IMR-90 (cell line): ENCODE results near the gene F5. TPM values are rescaled to one million over a fixed set of nuclear protein-coding genes. Genes with fewer than 3 reads are reported as not detected.

Experiments used
- ATAC-seq: fragments of 200-7000 bp; cut with Tn5 transposase; 2 replicates; pipeline ENCODE4 v1.9.1; 2020; ENCODE audit warnings: low read depth, mild to moderate bottlenecking, moderate library complexity
- BruUV-seq: library from RNA; stranded (reverse); fragments of 400-500 nt; replicated peaks from 2 replicates; lab custom pipeline; 2021; lab: Mats Ljungman, UMichigan
- CTCF ChIA-PET: fragments of 300-600 bp; formaldehyde crosslinking; extraction: SDS; loops from one replicate; lab custom pipeline; 2021; ENCODE audit warnings: antibody characterized with exemption; lab: Yijun Ruan, JAX
- POLR2A ChIA-PET: fragments of 300-600 bp; sonication (Branson Sonifier 250); formaldehyde crosslinking; loops from one replicate; lab custom pipeline; 2022; ENCODE audit warnings: antibody characterized with exemption; ENCODE audit not compliant: unreplicated experiment; lab: Charles Lee
- DNase-seq: peaks from one replicate; pipeline ENCODE4 v3.0.0; 2013
- H2AFZ ChIP-seq: replicated peaks from 2 replicates; pipeline ENCODE3; 2013; ENCODE audit warnings: low read length, mild to moderate bottlenecking; ENCODE audit not compliant: poor library complexity
- H2AK5ac ChIP-seq: 2 replicates; pipeline ENCODE4 v1.6.1; 2013; ENCODE audit warnings: low read depth, low read length, inconsistent platforms
- H2AK9ac ChIP-seq: replicated peaks from 2 replicates; pipeline ENCODE3; 2013; ENCODE audit warnings: mild to moderate bottlenecking, low read depth, low read length, moderate library complexity; ENCODE audit not compliant: poor library complexity
- H2BK120ac ChIP-seq: 2 replicates; pipeline ENCODE4 v1.6.1; 2013; ENCODE audit warnings: low read depth, low read length, inconsistent platforms
- H2BK15ac ChIP-seq: 3 replicates; pipeline ENCODE4 v1.6.1; 2013; ENCODE audit warnings: low read depth, low read length, inconsistent platforms
- H2BK20ac ChIP-seq: 2 replicates; pipeline ENCODE4 v1.6.1; 2013; ENCODE audit warnings: low read depth, mild to moderate bottlenecking, inconsistent platforms, low read length, moderate library complexity
- H2BK5ac ChIP-seq: 2 replicates; pipeline ENCODE4 v1.6.1; 2013; ENCODE audit warnings: mild to moderate bottlenecking, low read depth, low read length, inconsistent platforms; ENCODE audit not compliant: poor library complexity, severe bottlenecking
- H3K14ac ChIP-seq: replicated peaks from 2 replicates; pipeline ENCODE4 v1.6.1; 2013; ENCODE audit warnings: low read depth, low read length, inconsistent platforms
- H3K18ac ChIP-seq: 2 replicates; pipeline ENCODE4 v1.6.1; 2013; ENCODE audit warnings: low read depth, low read length, control low read depth
- H3K23ac ChIP-seq: 2 replicates; pipeline ENCODE4 v1.6.1; 2013; ENCODE audit warnings: low read depth, low read length, inconsistent platforms
- H3K27ac ChIP-seq: 2 replicates; pipeline ENCODE4 v1.5.1; 2013; ENCODE audit warnings: mild to moderate bottlenecking, control low read depth, low read length; ENCODE audit not compliant: insufficient read depth
- H3K27me3 ChIP-seq: 2 replicates; pipeline ENCODE4 v1.6.1; 2013; ENCODE audit warnings: low read length; ENCODE audit not compliant: control insufficient read depth, insufficient read depth
- H3K36me3 ChIP-seq: 2 replicates; pipeline ENCODE4 v1.6.1; 2013; ENCODE audit warnings: low read length, mixed read lengths; ENCODE audit not compliant: control insufficient read depth, insufficient read depth
- H3K4ac ChIP-seq: 2 replicates; pipeline ENCODE4 v1.6.1; 2013; ENCODE audit warnings: low read depth, low read length, inconsistent platforms
- H3K4me1 ChIP-seq: 2 replicates; pipeline ENCODE4 v1.6.1; 2013; ENCODE audit warnings: low read length, mixed read lengths; ENCODE audit not compliant: control insufficient read depth, insufficient read depth
- H3K4me2 ChIP-seq: 2 replicates; pipeline ENCODE4 v1.6.1; 2013; ENCODE audit warnings: low read depth, mild to moderate bottlenecking, control low read depth, low read length, moderate library complexity
- H3K4me3 ChIP-seq: 2 replicates; pipeline ENCODE4 v1.5.1; 2013; ENCODE audit warnings: low read depth, mild to moderate bottlenecking, control low read depth, low read length, moderate library complexity; ENCODE audit not compliant: insufficient read depth
- H3K56ac ChIP-seq: 2 replicates; pipeline ENCODE4 v1.6.1; 2013; ENCODE audit warnings: low read length, inconsistent platforms; ENCODE audit not compliant: insufficient read depth; ENCODE audit errors: extremely low read depth
- H3K79me1 ChIP-seq, 2 experiments: 2 replicates each; pipeline ENCODE4 v1.6.1; 2013; ENCODE audit warnings: low read length in 2 of 2, inconsistent platforms in 1 of 2, low read depth in 1 of 2
- H3K9ac ChIP-seq: 2 replicates; pipeline ENCODE4 v1.6.1; 2013; ENCODE audit warnings: low read depth, low read length, control low read depth
- H3K9me1 ChIP-seq: 2 replicates; pipeline ENCODE4 v1.6.1; 2013; ENCODE audit warnings: low read length, inconsistent platforms; ENCODE audit not compliant: insufficient read depth
- H3K9me3 ChIP-seq: 2 replicates; pipeline ENCODE4 v1.6.1; 2013; ENCODE audit warnings: low read length; ENCODE audit not compliant: control insufficient read depth, insufficient read depth
- H4K20me1 ChIP-seq: 2 replicates; pipeline ENCODE4 v1.6.1; 2013; ENCODE audit warnings: low read length, inconsistent platforms; ENCODE audit not compliant: insufficient read depth
- H4K5ac ChIP-seq: 2 replicates; pipeline ENCODE4 v1.6.1; 2013; ENCODE audit warnings: mild to moderate bottlenecking, low read depth, low read length, control low read depth
- H4K8ac ChIP-seq, 2 experiments: 2 replicates each; pipeline ENCODE4 v1.6.1; 2013; ENCODE audit warnings: low read depth in 2 of 2, low read length in 2 of 2, control low read depth in 1 of 2, inconsistent platforms in 1 of 2
- H4K91ac ChIP-seq: 2 replicates; pipeline ENCODE4 v1.6.1; 2013; ENCODE audit warnings: low read depth, low read length, inconsistent platforms; ENCODE audit not compliant: insufficient read depth
- CHD1 ChIP-seq: IDR thresholded peaks from 2 replicates; pipeline ENCODE4 v1.6.1; 2012; ENCODE audit warnings: low read depth, low read length, improper control_type of control experiment
- FOS ChIP-seq: fragments of 150-350 bp; IDR thresholded peaks from 2 replicates; pipeline ENCODE4 v1.6.1; 2016; ENCODE audit warnings: low read depth, low read length
- RAD21 ChIP-seq: IDR thresholded peaks from 2 replicates; pipeline ENCODE4 v1.6.1; 2012; ENCODE audit warnings: low read length, improper control_type of control experiment
- RCOR1 ChIP-seq: IDR thresholded peaks from 2 replicates; pipeline ENCODE4 v1.6.1; 2012; ENCODE audit warnings: mild to moderate bottlenecking, low read length, improper control_type of control experiment; ENCODE audit not compliant: insufficient replicate concordance
- SMC3 ChIP-seq: fragments of 150-350 bp; IDR thresholded peaks from 2 replicates; pipeline ENCODE4 v1.6.1; 2016; ENCODE audit warnings: low read depth, mild to moderate bottlenecking, antibody characterized with exemption, low read length, moderate library complexity
- WGBS, 2 experiments: methylation state at CpG; one replicate each; pipeline versions ENCODE4 v1.1.5 to v1.1.7; 2013; ENCODE audit warnings: missing lambda C conversion rate in 2 of 2; ENCODE audit not compliant: insufficient read length in 1 of 2; ENCODE audit errors: extremely low coverage in 2 of 2; 5-methylcytosine and 5-hydroxymethylcytosine counted together
- dilution Hi-C: fragments of 300-500 bp; cut with HindIII; formaldehyde crosslinking; loops from one replicate; pipeline ENCODE4 v1.14.3; 2018; ENCODE audit warnings: low sequenced_read_pairs; ENCODE audit not compliant: unreplicated experiment
- in situ Hi-C: fragments of 300-500 bp; cut with MboI; formaldehyde crosslinking; loops from 3 replicates; pipeline ENCODE4 v1.14.3; 2019; ENCODE audit warnings: low sequenced_read_pairs, inconsistent platforms, mixed read lengths
- intact Hi-C: fragments of 100-400 bp; cut with micrococcal nuclease; formaldehyde crosslinking; loops from 2 replicates; pipeline ENCODE4 v1.10.0; 2022
- polyA plus RNA-seq, 3 experiments: library from polyadenylated mRNA; depleted of rRNA; stranded (reverse); fragments of >200 nt; gene quantifications; 2 replicates each; pipeline ENCODE4 v1.2.3, GENCODE V29; 2012; ENCODE audit warnings: low replicate concordance in 1 of 3
- total RNA-seq: library from RNA; depleted of rRNA; stranded (reverse); fragments of >200 nt; gene quantifications from 2 replicates; pipeline ENCODE4 v1.2.3, GENCODE V29; 2012
- TF ChIP-seq, protein P1 (sequence below): fragments of 150-350 bp; IDR thresholded peaks from 2 replicates; pipeline ENCODE4 v1.6.1; 2017; ENCODE audit warnings: mild to moderate bottlenecking, antibody characterized with exemption, low read length, low read depth
- TF ChIP-seq, protein P2 (sequence below): fragments of 150-350 bp; IDR thresholded peaks from 2 replicates; pipeline ENCODE4 v1.6.1; 2016; ENCODE audit warnings: low read depth, mild to moderate bottlenecking, low read length, moderate library complexity, borderline replicate concordance
- TF ChIP-seq, protein P3 (sequence below): conservative IDR thresholded peaks from 2 replicates; pipeline ENCODE4 v1.5.1; 2012; ENCODE audit warnings: mild to moderate bottlenecking, low read depth, low read length, improper control_type of control experiment

F5 gene
- total and polyA plus RNA-seq, 2 of the 4 experiments (the other 2 are of a cell fraction): not detected

DNA sequence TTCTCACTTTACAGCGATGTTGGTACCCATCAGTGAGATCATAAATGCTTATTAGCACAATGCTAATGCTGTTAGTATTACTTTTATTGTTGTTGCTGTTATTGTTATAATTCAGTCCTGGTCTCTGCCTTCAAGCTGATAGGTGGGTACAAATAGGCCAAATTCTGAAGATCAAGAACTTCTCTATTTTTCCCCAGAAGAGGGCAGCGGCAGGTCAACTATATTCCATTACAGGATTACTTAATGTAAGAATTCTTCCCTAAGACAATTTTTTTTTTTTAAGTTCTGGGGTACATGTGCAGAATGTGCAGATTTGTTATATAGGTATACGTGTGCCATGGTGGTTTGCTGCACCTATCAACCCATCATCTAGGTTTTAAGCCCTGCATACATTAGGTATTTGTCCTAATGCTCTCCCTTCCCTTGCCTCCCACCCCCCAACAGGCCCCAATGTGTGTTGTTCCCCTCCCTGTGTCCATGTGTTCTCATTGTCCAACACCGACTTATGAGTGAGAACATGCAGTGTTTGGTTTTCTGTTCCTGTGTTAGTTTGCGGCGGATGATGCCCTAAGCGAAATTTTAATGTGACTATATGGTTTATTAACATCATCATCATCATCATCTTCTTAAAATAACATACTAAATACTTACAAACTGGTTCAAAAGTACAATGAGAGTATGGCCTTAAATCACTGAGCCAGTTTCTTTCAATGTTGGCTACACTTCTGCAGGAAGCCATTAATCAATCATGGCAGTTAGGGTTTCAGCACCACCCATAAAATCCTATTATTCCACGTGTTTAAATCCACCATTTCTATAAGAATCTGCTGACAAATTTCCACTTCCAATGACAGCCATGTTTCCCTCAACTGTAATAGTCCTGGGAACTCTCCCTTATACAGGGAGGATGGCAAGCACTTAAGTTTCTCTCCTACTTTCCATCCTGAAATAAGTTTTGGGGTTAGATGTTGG is 119.7 kb downstream of the F5 start:
- Histone ChIP-seq H2AFZ (no peak overlapping the region), H4K8ac (no peak overlapping the region), H3K27ac (no peak overlapping the region), H3K4me3 (no peak overlapping the region), H2AK5ac (no peak overlapping the region), H3K56ac (no peak overlapping the region), H3K23ac (no peak overlapping the region), H2AK9ac (no peak overlapping the region), H3K18ac (no peak overlapping the region), H2BK120ac (no peak overlapping the region), H2BK15ac (no peak overlapping the region), H3K4me1 (no peaks in the 10 kb centered on the region), H2BK5ac (no peak overlapping the region), H4K20me1 (no peaks in the 10 kb centered on the region), H4K91ac (no peak overlapping the region), H3K4ac (no peak overlapping the region), H3K14ac (no peak overlapping the region), H3K9me1 (no peaks in the 10 kb centered on the region), H4K5ac (no peak overlapping the region), H3K9ac (no peak overlapping the region), H3K4me2 (no peak overlapping the region), H3K79me1 (0 out of 4 replicates have a peak, but pooled peaks cover 0 to 3% of the 10 kb centered on the region in 2 experiments), H3K27me3 (no peaks in the 10 kb centered on the region), H3K36me3 (peaks cover 5% of the 10 kb centered on the region; the same call in 1 of the 2 replicates), H2BK20ac (no peak overlapping the region), H3K9me3 (no peaks in the 10 kb centered on the region)
- TF ChIP-seq, protein P1, sequence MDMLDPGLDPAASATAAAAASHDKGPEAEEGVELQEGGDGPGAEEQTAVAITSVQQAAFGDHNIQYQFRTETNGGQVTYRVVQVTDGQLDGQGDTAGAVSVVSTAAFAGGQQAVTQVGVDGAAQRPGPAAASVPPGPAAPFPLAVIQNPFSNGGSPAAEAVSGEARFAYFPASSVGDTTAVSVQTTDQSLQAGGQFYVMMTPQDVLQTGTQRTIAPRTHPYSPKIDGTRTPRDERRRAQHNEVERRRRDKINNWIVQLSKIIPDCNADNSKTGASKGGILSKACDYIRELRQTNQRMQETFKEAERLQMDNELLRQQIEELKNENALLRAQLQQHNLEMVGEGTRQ: no peak
- TF ChIP-seq FOS: no peak
- TF ChIP-seq RAD21: peak; percentile 54
- TF ChIP-seq RCOR1: no peak
- TF ChIP-seq CHD1: no peak
- peak; percentile 40; the same call in 1 of the 2 replicates for TF ChIP-seq SMC3
- TF ChIP-seq, protein P2, sequence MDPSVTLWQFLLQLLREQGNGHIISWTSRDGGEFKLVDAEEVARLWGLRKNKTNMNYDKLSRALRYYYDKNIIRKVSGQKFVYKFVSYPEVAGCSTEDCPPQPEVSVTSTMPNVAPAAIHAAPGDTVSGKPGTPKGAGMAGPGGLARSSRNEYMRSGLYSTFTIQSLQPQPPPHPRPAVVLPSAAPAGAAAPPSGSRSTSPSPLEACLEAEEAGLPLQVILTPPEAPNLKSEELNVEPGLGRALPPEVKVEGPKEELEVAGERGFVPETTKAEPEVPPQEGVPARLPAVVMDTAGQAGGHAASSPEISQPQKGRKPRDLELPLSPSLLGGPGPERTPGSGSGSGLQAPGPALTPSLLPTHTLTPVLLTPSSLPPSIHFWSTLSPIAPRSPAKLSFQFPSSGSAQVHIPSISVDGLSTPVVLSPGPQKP: no peak
- TF ChIP-seq, protein P3, sequence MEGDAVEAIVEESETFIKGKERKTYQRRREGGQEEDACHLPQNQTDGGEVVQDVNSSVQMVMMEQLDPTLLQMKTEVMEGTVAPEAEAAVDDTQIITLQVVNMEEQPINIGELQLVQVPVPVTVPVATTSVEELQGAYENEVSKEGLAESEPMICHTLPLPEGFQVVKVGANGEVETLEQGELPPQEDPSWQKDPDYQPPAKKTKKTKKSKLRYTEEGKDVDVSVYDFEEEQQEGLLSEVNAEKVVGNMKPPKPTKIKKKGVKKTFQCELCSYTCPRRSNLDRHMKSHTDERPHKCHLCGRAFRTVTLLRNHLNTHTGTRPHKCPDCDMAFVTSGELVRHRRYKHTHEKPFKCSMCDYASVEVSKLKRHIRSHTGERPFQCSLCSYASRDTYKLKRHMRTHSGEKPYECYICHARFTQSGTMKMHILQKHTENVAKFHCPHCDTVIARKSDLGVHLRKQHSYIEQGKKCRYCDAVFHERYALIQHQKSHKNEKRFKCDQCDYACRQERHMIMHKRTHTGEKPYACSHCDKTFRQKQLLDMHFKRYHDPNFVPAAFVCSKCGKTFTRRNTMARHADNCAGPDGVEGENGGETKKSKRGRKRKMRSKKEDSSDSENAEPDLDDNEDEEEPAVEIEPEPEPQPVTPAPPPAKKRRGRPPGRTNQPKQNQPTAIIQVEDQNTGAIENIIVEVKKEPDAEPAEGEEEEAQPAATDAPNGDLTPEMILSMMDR: peak; percentile 50
- no CpG with 5 or more reads among the region's 8 CpGs for WGBS, 2 experiments
- in situ Hi-C loops (no loop called here), dilution Hi-C loops (no loop called here), intact Hi-C loops (loop anchor here (1.0 to 5.0 kb wide), 2 partner anchors 80 to 246 kb away; partner anchors contain the start of gene SELL)
- BruUV-seq: no TSS peak
- DNase-seq: peak; percentile 52
- ATAC-seq: peak; percentile 66
- ChIA-PET CTCF (interaction anchor here (0.6 to 1.5 kb wide), 4 partner anchors 22 to 1663 kb away, joined by 3 to 7 read pairs (median 4); no protein-coding TSS in a partner anchor), POLR2A (no interaction called here)
